Measurements from ENCODE around the gene MFRP. TPM values are rescaled to one million over a fixed set of nuclear protein-coding genes. Genes with fewer than 3 reads are reported as not detected.

MFRP gene
- total RNA-seq, 1 experiment from 2014 or later: not detected

DNA sequence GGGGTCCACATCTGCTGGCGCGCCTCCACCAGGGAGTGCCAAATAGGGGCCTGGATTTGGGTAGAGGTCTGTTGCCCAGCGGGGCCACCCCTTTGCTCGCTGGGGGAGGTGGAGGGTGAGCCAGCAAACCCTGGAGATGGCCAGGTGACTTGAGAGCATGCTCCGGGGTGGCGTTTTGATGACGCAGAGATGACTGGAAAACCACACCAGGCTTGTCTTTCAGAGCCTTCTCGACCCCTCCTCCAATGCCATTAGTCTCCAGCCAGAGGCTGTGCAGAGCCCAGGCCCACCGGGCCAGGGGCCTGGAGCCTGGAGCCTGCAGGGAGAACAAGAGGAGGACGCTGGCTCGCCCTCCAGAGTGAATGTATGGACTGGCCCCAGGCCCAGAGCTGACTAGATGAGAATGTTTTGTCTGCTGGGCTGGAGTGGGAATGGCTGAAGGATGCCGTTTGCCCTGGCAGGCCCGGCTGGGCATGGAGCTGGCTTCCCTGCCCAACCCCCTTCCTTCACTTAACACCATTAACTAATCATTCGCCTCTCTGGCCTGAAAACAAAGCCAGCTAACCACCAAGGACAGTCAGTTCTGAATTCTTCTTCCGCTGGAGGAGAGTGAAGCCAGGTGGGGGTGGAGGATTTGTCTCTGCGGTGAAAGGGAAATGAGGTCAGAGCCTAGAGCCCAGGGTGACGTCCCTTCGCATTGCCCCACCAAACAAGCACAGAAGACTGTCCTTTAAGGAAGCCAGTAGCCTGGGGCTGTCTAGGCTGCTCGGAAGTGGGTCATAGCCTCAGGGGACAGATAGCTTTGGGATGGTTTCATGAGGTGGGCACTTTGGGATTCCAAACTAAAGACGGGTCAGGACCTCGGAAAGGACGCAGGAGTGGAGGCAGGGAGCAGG is 28.0 kb downstream of the MFRP start:
- DNase-seq (ENCODE audit: low spot score): no peak

GRCh38 chr11:119317592-119318239 is 28.8 kb downstream of the MFRP start:
- no peak for DNase-seq (ENCODE audit: low spot score)

DNA sequence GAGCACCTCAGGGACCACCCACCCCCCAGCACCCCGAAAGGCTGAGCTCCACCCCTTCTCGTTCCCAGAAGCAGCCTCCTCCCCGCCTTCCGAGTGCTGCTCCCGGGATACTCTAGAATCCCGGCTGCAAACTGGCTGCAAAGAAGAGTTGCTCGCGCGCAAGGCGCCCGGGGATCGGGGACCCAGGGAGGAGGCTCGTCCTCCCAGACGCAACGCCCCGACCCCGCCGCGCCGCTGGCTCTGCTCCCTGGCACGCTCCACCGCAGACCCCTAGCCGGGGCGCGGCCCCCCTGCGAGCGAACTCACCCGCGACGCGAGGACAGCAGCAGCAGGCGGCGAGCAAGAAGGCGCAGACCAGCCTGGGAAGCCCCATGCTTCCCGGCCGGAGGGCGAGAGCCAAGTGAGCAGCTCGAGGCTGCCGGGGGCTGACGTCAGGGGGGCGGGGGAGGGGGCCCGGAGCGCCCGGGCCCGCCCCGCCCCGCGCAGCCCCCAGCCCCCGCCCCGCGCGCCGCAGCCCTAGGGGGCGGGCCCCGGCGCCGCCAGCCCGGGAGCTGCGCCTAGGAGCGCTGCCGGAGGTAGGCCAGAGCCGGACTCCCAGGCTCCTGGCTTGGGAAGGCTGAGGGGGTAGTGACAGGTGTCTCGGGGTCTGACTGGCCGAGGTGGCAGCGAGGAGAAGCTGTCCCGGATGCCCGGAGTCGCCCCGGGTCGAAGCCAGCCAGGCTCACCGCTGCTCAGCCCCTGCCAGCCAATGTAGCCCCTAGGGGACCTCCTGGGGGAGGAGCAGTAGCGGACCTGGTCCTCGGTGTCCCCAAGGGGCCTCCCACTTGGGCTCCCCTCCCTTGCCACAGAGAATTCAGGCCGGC is 29.5 kb downstream of the MFRP start, which contains the start of gene MCAM:
Gene MCAM (minus strand): TSS at position 402 of the 863 bp plus-strand sequence. CDS start 29 bp downstream, at position 373.
- DNase-seq (ENCODE audit: low spot score): no peak

DNA sequence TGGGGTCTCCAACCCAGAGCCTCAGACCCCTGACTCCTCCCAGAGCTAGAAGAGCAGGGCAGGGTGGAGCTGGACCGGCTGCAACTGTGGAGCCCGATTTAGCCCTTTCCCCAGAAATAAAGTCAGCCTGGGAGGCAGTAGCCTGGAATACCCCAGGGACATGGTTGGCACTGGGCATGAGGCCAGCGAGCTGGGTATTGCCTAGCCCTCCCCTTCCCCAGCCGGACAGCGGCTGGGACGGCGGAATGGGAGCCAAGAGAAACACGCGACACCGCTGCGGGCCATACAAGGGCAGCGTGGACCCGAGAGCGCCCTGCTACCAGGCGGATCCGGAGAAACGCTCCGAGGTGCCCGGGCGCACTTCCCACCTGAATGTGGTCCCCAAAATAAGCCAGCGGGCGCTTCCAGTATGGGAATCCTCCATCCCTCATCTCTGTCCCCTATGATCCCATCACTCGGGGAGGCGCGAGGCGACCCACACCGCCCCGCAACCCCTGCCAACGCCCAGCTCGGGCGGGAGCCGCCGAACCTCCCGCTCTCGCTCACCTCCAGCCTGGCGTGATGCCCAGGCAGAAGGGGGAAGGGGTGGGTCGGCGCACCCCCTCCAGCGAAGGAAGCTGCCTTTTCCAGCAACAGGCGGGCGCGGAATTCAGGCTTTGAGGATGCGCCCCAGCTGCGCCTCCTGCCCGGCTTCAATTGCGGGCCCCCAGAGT is 30.3 kb downstream of the MFRP start:
- no peak for DNase-seq (ENCODE audit: low spot score)

- DNase-seq (ENCODE audit: low spot score): no peak
Observed at GRCh38 chr11:119315131-119316015, 31.1 kb downstream of the MFRP start.

GRCh38 chr11:119314726-119315125 is 31.8 kb downstream of the MFRP start:
- no peak for DNase-seq (ENCODE audit: low spot score)

- DNase-seq (ENCODE audit: low spot score): no peak
Observed at GRCh38 chr11:119310682-119311052, 35.8 kb downstream of the MFRP start.

GRCh38 chr11:119309953-119310681 is 36.4 kb downstream of the MFRP start:
- no peak for DNase-seq (ENCODE audit: low spot score)

DNA sequence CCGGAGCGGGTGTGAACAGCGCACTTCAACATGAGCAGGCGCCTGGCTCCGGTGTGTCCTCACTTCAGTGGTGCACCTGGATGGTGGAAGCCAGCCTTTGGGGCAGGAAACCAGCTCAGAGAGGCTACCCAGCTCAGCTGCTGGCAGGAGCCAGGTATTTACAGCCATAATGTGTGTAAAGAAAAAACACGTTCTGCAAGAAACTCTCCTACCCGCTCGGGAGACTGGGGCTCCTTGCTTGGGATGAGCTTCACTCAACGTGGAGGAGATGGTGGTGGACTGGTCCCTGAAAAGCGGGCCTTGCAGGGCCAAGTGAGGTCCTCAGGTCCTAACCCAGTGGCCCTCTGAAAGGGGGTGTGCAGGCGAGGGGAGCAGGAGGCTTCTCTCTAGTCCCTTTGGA is 37.1 kb downstream of the MFRP start:
- DNase-seq (ENCODE audit: low spot score): no peak

DNA sequence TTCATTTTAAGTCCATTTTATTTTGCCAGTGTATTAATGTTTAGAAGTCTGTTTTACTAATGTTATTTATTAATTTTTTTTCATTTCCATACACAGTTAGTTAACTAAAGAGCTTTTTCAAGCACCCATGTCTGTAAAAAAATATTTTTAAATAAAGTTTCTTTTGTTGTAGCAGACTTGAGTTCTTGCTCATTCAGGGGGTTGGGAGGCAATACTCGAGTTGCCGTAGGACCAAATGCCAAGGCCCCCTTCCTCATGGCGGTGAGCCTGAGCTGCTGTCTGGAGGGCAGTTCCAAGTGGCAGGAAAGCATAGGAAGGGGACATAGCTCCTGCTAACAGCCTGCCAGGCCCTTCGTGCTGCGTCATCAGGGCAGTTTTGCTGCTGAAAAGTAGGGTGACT is 38.5 kb downstream of the MFRP start:
- DNase-seq (ENCODE audit: low spot score): no peak

DNA sequence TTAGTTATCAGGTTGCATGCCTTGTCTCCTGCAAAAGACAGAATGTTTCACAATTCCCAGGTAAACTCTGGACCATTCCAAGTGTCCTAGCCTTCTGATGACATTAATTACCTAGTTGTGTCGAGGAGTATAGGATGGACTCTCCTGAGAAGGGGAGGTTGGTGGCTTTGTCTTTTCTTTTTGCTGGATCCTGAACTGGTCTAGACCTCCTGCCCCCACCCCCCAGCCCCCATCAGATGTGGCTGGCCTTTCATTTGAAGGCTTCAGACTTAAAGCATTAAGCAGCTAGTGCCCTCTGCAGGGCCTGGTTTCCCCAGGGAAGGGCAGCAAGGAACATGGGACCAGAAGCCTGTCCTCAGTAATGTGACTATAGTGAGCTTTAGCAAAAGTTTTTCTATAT is 39.3 kb downstream of the MFRP start:
- DNase-seq (ENCODE audit: low spot score): no peak

GRCh38 chr11:119306373-119306890 is 40.1 kb downstream of the MFRP start:
- no peak for DNase-seq (ENCODE audit: low spot score)

- DNase-seq (ENCODE audit: low spot score): no peak
Observed at GRCh38 chr11:119305556-119306372, 40.7 kb downstream of the MFRP start.

DNA sequence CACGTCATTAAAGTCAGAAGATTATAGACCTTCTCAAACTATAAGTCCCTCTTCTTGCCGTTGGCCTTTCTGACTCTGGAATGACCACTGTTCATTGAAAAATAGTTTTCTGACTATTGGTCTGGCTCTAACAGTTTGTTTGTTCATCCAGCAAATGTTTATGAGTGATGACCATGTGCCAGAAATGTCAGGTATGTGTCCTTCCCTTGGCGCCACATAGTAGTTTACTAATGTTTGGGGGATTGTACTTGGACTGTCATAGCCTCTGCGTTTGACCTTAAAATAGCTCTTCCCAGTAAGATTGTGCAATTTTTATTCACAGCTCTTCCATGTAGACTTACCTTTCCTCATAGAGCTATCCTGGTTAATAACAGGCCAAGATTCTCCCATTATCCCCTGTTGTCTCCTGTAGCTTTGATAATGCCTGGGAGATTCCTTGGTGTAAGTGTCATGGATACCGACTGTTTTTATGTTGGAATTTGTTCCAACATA is 43.2 kb downstream of the MFRP start:
- DNase-seq (ENCODE audit: low spot score): no peak

DNA sequence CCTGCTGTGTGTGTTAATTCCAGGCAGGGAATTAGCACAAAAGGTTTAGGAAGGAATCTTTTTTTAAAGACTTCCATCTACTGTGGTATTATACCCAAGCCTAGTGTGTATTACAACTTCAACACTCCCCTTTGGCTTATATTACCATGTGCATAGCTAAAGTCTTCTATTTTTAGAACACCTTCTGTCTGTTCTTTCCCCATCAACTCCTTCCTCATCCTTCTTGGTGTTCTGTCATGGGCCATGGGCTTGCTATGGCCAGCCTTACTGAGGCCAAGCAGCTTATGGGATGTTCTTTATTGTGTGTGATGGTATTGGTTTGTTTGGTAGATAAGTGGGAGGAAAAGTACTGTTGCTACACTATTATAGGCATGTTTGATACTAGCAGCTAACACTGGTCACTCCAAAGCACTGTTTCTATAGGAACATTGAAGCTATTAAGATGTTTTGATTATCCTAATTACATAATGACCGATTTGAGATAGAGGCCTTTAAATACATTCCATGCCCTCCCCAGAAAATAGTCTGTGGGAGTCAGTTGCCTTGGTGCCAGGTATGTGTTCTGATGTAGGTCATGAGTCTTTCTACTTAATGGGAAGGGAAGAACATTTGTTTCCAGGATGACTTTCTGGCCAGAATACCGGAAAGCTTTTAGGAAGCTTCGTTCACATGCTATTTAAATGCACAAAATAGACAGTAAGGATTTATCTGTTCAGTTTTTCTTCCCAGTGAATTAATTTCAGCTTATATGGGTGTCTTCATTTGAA is 46.1 kb downstream of the MFRP start:
- no peak for DNase-seq (ENCODE audit: low spot score)

DNA sequence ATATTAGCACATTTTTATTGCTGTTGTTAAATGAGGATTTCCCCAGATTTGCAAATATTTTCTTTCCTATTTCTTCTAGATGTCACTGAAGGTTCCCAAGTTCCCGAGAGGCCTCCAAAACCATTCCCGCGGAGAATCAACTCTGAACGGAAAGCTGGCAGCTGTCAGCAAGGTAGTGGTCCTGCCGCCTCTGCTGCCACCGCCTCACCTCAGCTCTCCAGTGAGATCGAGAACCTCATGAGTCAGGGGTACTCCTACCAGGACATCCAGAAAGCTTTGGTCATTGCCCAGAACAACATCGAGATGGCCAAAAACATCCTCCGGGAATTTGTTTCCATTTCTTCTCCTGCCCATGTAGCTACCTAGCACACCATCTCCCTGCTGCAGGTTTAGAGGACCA is 47.1 kb downstream of the MFRP start:
- DNase-seq (ENCODE audit: low spot score): no peak

DNA sequence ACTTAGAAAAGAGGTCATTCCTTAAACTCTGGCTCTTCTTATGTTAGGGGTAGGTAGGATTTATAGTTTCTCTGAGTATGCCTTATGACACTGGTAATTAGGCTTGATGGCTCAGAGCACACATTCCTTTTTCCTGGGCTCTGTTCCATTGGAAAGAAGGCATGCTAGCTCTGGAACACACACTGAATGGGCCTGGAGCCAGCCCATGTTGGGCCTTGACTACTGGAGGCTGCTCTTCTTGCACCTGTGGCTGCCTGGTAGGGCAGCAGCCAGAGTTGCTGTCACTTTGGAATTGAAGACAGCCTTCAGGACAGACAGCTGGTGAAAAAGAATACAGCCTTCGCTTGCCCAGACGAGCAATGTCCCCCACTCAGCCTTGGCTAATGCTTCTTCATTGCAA is 47.8 kb downstream of the MFRP start:
- DNase-seq (ENCODE audit: low spot score): no peak

- DNase-seq (ENCODE audit: low spot score): no peak
Observed at GRCh38 chr11:119297938-119298337, 48.6 kb downstream of the MFRP start.

Data from A172 (cell line).